HepG2 (cell line): Measurements from ENCODE around the gene KCNH1. TPM values are rescaled to one million over a fixed set of nuclear protein-coding genes. Genes with fewer than 3 reads are reported as not detected.

Experiments used
- ATAC-seq: fragments of 200-7000 bp; cut with Tn5 transposase; 3 replicates; pipeline ENCODE4 v1.9.1; 2020; ENCODE audit warnings: mild to moderate bottlenecking, moderate library complexity
- BruUV-seq: library from RNA; stranded (reverse); fragments of 400-500 nt; replicated peaks from 2 replicates; lab custom pipeline; 2021; lab: Mats Ljungman, UMichigan
- CTCF ChIA-PET: fragments of 300-600 bp; formaldehyde crosslinking; extraction: SDS; loops from one replicate; lab custom pipeline; 2021; ENCODE audit warnings: low total read pairs, inconsistent platforms, low intra/inter-chr PET ratio; lab: Yijun Ruan, JAX
- POLR2A ChIA-PET: fragments of 350-600 bp; sonication (Branson Sonifier 250); formaldehyde crosslinking; loops from one replicate; lab custom pipeline; 2020; ENCODE audit warnings: antibody characterized with exemption, inconsistent platforms; lab: Yijun Ruan, JAX
- DNase-seq: peaks from one replicate; pipeline ENCODE4 v3.0.0-alpha.2; 2015; ENCODE audit warnings: low spot score
- FAIRE-seq: peaks from 3 replicates; lab custom pipeline; 2011; peaks lifted over from hg19 to GRCh38; lab: Jason Lieb, UNC
- H2AFZ ChIP-seq: one replicate; pipeline ENCODE4 v1.6.1; 2011; ENCODE audit warnings: low read length, inconsistent platforms
- H3K27ac ChIP-seq: fragments of 300-600 bp; 3 replicates; pipeline ENCODE4 v1.8.0; 2011; ENCODE audit warnings: mixed run types, mild to moderate bottlenecking, mixed read lengths, low read length, inconsistent platforms; ENCODE audit not compliant: insufficient read depth; ENCODE audit errors: extremely low read length
- H3K27me3 ChIP-seq, 2 experiments: fragments of 200-600 bp in 1 of 2; 2 replicates in 1 of 2; 3 replicates in 1 of 2; pipeline versions ENCODE4 v1.6.0 to v1.8.0; 2011; ENCODE audit warnings: low read length in 2 of 2, mild to moderate bottlenecking in 2 of 2, moderate library complexity in 2 of 2, inconsistent platforms in 1 of 2; ENCODE audit not compliant: insufficient read depth in 2 of 2, control insufficient read depth in 1 of 2
- H3K36me3 ChIP-seq, 2 experiments: fragments of 200-600 bp in 1 of 2; replicated peaks in 1 of 2; 2 replicates in 1 of 2; 3 replicates in 1 of 2; pipeline versions ENCODE4 v1.5.1 to v1.8.0; 2011; ENCODE audit warnings: low read length in 2 of 2, inconsistent platforms in 1 of 2; ENCODE audit not compliant: insufficient read depth in 2 of 2, control insufficient read depth in 1 of 2
- H3K4me1 ChIP-seq: 2 replicates; pipeline ENCODE4 v1.5.1; 2012; ENCODE audit warnings: low read length, inconsistent platforms; ENCODE audit not compliant: insufficient read depth
- H3K4me2 ChIP-seq: 2 replicates; pipeline ENCODE4 v1.6.0; 2011; ENCODE audit warnings: low read depth, low read length, inconsistent platforms
- H3K4me3 ChIP-seq, 3 experiments: fragments of 200-600 bp in 1 of 3; sonication (generic), shearing (Covaris generic) in 1 of 3; replicated peaks in 1 of 3; 2 replicates each; pipeline ENCODE4 v1.5.1; 2011 to 2016; ENCODE audit warnings: low read length in 3 of 3, inconsistent platforms in 2 of 3, low read depth in 2 of 3, mild to moderate bottlenecking in 2 of 3, control low read depth in 1 of 3, mixed read lengths in 1 of 3; ENCODE audit not compliant: insufficient read depth in 1 of 3
- H3K79me2 ChIP-seq: one replicate; pipeline ENCODE4 v1.6.1; 2011; ENCODE audit warnings: low read length, inconsistent platforms; ENCODE audit not compliant: insufficient read depth
- H3K9ac ChIP-seq: 2 replicates; pipeline ENCODE4 v1.6.0; 2011; ENCODE audit warnings: mild to moderate bottlenecking, low read depth, low read length, inconsistent platforms; ENCODE audit not compliant: insufficient read depth
- H3K9me3 ChIP-seq: 2 replicates; pipeline ENCODE4 v1.5.1; 2012; ENCODE audit warnings: mild to moderate bottlenecking, low read length
- H4K20me1 ChIP-seq: 2 replicates; pipeline ENCODE4 v1.6.0; 2011; ENCODE audit warnings: inconsistent platforms, mild to moderate bottlenecking, low read length, moderate library complexity; ENCODE audit not compliant: insufficient read depth
- HOXA7 ChIP-seq: sonication (generic); formaldehyde crosslinking; IDR thresholded peaks from 2 replicates; pipeline ENCODE4 v1.8.1; 2022; ENCODE audit warnings: mild to moderate bottlenecking, missing genetic modification reagents, moderate library complexity
- ISX ChIP-seq: sonication (generic); formaldehyde crosslinking; conservative IDR thresholded peaks from 2 replicates; pipeline ENCODE4 v1.5.0; 2020; ENCODE audit warnings: missing genetic modification reagents
- JARID2 ChIP-seq: sonication (generic); formaldehyde crosslinking; IDR thresholded peaks from 2 replicates; pipeline ENCODE4 v1.8.1; 2023; ENCODE audit warnings: missing genetic modification reagents, inconsistent platforms; ENCODE audit not compliant: insufficient replicate concordance
- NFE2L2 ChIP-seq: fragments of 150-350 bp; IDR thresholded peaks from 2 replicates; pipeline ENCODE4 v1.6.1; 2014; ENCODE audit warnings: low read length
- NFIB ChIP-seq: sonication (generic); formaldehyde crosslinking; IDR thresholded peaks from 2 replicates; pipeline ENCODE4 v1.9.0; 2021; ENCODE audit warnings: missing genetic modification reagents, mild to moderate bottlenecking, borderline replicate concordance
- NPAS2 ChIP-seq: sonication (generic); formaldehyde crosslinking; IDR thresholded peaks from 2 replicates; pipeline ENCODE4 v1.8.0; 2022; ENCODE audit warnings: mild to moderate bottlenecking, missing genetic modification reagents, borderline replicate concordance
- POLR2AphosphoS2 ChIP-seq: IDR thresholded peaks from 2 replicates; pipeline ENCODE4 v1.6.1; 2011; ENCODE audit warnings: low read depth, low read length, improper control_type of control experiment
- RARG ChIP-seq: sonication (generic); formaldehyde crosslinking; IDR thresholded peaks from 2 replicates; pipeline ENCODE4 v1.4.0; 2020; ENCODE audit warnings: low read depth, mild to moderate bottlenecking, missing genetic modification reagents
- RCOR2 ChIP-seq: IDR thresholded peaks from 2 replicates; pipeline ENCODE4 v1.6.1; 2016; ENCODE audit warnings: missing biosample characterization, missing genetic modification reagents
- SMARCE1 ChIP-seq: fragments of 450-650 bp; IDR thresholded peaks from 2 replicates; pipeline ENCODE4 v1.6.1; 2017; ENCODE audit warnings: borderline replicate concordance
- SP140L ChIP-seq: sonication (generic); formaldehyde crosslinking; IDR thresholded peaks from 2 replicates; pipeline ENCODE4 v1.4.0; 2020; ENCODE audit warnings: missing genetic modification reagents, borderline replicate concordance
- SPEN ChIP-seq: sonication (generic); formaldehyde crosslinking; IDR thresholded peaks from 2 replicates; pipeline ENCODE4 v1.5.1; 2020; ENCODE audit warnings: low read depth, mild to moderate bottlenecking, missing genetic modification reagents
- ZNF17 ChIP-seq: sonication (generic); formaldehyde crosslinking; IDR thresholded peaks from 2 replicates; pipeline ENCODE4 v1.5.0; 2020; ENCODE audit warnings: mild to moderate bottlenecking, missing genetic modification reagents
- ZNF556 ChIP-seq: sonication (generic); formaldehyde crosslinking; IDR thresholded peaks from 2 replicates; pipeline ENCODE4 v1.4.0; 2020; ENCODE audit warnings: mild to moderate bottlenecking, missing genetic modification reagents, borderline replicate concordance
- ZNF629 ChIP-seq: sonication (generic); formaldehyde crosslinking; conservative IDR thresholded peaks from 2 replicates; pipeline ENCODE4 v1.5.0; 2020; ENCODE audit warnings: missing genetic modification reagents
- ZNF883 ChIP-seq: sonication (generic); formaldehyde crosslinking; IDR thresholded peaks from 2 replicates; pipeline ENCODE4 v1.5.1; 2020; ENCODE audit warnings: mild to moderate bottlenecking, missing genetic modification reagents; ENCODE audit errors: not compliant biosample characterization
- WGBS: methylation state at CpG from one replicate; pipeline ENCODE4 v1.1.6; 2017; ENCODE audit warnings: low lambda C conversion rate; 5-methylcytosine and 5-hydroxymethylcytosine counted together
- in situ Hi-C: cut with HindIII; loops from 2 replicates; pipeline ENCODE4 v1.10.0; 2017; ENCODE audit warnings: low pct_unique_long_range_greater_than_20kb; ENCODE audit not compliant: extremely low pct_ligation_motif_present
- intact Hi-C: fragments of 100-400 bp; cut with micrococcal nuclease; formaldehyde crosslinking; loops from one replicate; pipeline ENCODE4 v1.10.0; 2022; ENCODE audit not compliant: unreplicated experiment
- polyA plus RNA-seq, 8 experiments: library from polyadenylated mRNA; depleted of rRNA in 3 of 8; stranded (reverse) in 7 of 8; unstranded in 1 of 8; fragments of >200 nt; fragmentation: Illumina TruSeq in 4 of 8; extraction: Trizol in 4 of 8; gene quantifications; 2 replicates each; pipeline versions ENCODE4 v1.2.1 to v1.2.3, GENCODE V29; 2011 to 2016; ENCODE audit warnings: low read depth in 4 of 8, missing spikeins in 1 of 8, mixed read lengths in 1 of 8; ENCODE audit not compliant: insufficient read depth in 1 of 8
- total RNA-seq, 5 experiments: library from RNA; depleted of rRNA; stranded (reverse); fragments of >200 nt; fragmentation: Illumina TruSeq; extraction: Trizol; gene quantifications; 2 replicates each; pipeline ENCODE4 v1.2.3, GENCODE V29; 2016; ENCODE audit warnings: low read depth in 1 of 5
- TF ChIP-seq, protein P1 (sequence below): sonication (generic); formaldehyde crosslinking; IDR thresholded peaks from 2 replicates; pipeline ENCODE4 v1.4.0; 2020; ENCODE audit warnings: mild to moderate bottlenecking, missing genetic modification reagents
- TF ChIP-seq, protein P2 (sequence below): sonication (generic); formaldehyde crosslinking; IDR thresholded peaks from 2 replicates; pipeline ENCODE4 v1.5.0; 2020; ENCODE audit warnings: missing genetic modification reagents
- TF ChIP-seq, protein P3 (sequence below): sonication (generic); formaldehyde crosslinking; IDR thresholded peaks from 2 replicates; pipeline ENCODE4 v1.8.0; 2022; ENCODE audit warnings: mild to moderate bottlenecking, missing genetic modification reagents, moderate library complexity

KCNH1 gene
- total and polyA plus RNA-seq, 2 of the 13 experiments (the other 11 are each of a cell fraction or from before 2014, with no cell fraction given), result not detected

DNA sequence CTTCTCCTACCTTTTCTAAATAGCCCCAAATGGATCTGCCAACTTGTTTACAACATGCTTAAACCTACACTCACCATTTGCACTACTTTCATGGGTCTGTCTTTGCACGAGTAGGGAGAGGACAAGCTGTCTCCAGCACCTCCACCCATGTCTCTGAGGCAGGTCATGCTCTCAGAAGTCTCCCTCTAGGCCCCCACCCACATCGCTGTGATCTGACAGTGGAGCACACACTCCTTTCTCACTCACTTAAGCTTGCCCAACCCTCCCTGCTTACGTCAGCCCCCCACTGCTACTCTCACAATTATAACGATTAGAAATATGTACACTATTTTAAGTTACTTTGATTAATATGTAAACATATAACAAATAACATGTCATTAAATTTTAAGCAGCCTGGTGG lies 141.1 kb downstream of the KCNH1 start:
- Histone ChIP-seq H3K4me2 (no peak overlapping the region), H3K9me3 (no peaks in the 10 kb centered on the region), H3K79me2 (no peaks in the 10 kb centered on the region), H3K27me3 (no peaks in the 10 kb centered on the region), H3K36me3 (no peaks in the 10 kb centered on the region), H3K4me3 (no peak overlapping the region), H3K9ac (no peak overlapping the region), H2AFZ (no peak overlapping the region), H4K20me1 (no peaks in the 10 kb centered on the region), H3K4me1 (no peaks in the 10 kb centered on the region), H3K27ac (no peak overlapping the region)
- ATAC-seq (no peak), DNase-seq (no peak), FAIRE-seq (no peak)
- in situ Hi-C loops (no loop called here), intact Hi-C loops (no loop called here)
- BruUV-seq, result no TSS peak
- WGBS, result 38% methylated on average over 4 of the region's 4 CpGs
- ChIA-PET POLR2A (no interaction called here), CTCF (no interaction called here)
- TF ChIP-seq, protein P1, sequence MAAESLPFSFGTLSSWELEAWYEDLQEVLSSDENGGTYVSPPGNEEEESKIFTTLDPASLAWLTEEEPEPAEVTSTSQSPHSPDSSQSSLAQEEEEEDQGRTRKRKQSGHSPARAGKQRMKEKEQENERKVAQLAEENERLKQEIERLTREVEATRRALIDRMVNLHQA, result no peak
- no peak for TF ChIP-seq RARG (CRISPR knock-in tag)
- no peak for TF ChIP-seq ZNF629 (CRISPR knock-in tag)
- no peak for TF ChIP-seq ZNF17 (CRISPR knock-in tag)
- no peak for TF ChIP-seq ZNF556 (CRISPR knock-in tag)
- TF ChIP-seq, protein P2, sequence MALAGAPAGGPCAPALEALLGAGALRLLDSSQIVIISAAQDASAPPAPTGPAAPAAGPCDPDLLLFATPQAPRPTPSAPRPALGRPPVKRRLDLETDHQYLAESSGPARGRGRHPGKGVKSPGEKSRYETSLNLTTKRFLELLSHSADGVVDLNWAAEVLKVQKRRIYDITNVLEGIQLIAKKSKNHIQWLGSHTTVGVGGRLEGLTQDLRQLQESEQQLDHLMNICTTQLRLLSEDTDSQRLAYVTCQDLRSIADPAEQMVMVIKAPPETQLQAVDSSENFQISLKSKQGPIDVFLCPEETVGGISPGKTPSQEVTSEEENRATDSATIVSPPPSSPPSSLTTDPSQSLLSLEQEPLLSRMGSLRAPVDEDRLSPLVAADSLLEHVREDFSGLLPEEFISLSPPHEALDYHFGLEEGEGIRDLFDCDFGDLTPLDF (CRISPR knock-in tag), result no peak
- TF ChIP-seq POLR2AphosphoS2, result no peak
- no peak for TF ChIP-seq JARID2 (CRISPR knock-in tag)
- no peak for TF ChIP-seq ISX (CRISPR knock-in tag)
- TF ChIP-seq, protein P3, sequence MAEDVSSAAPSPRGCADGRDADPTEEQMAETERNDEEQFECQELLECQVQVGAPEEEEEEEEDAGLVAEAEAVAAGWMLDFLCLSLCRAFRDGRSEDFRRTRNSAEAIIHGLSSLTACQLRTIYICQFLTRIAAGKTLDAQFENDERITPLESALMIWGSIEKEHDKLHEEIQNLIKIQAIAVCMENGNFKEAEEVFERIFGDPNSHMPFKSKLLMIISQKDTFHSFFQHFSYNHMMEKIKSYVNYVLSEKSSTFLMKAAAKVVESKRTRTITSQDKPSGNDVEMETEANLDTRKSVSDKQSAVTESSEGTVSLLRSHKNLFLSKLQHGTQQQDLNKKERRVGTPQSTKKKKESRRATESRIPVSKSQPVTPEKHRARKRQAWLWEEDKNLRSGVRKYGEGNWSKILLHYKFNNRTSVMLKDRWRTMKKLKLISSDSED (CRISPR knock-in tag), result no peak
- TF ChIP-seq HOXA7 (CRISPR knock-in tag), result no peak
- no peak for TF ChIP-seq NFE2L2
- TF ChIP-seq NFIB (CRISPR knock-in tag), result no peak
- no peak for TF ChIP-seq SMARCE1
- TF ChIP-seq NPAS2 (CRISPR knock-in tag), result no peak
- no peak for TF ChIP-seq SP140L
- TF ChIP-seq SPEN (CRISPR knock-in tag), result no peak
- no peak for TF ChIP-seq RCOR2 (CRISPR knock-in tag)
- TF ChIP-seq ZNF883, result no peak
